Left ventricle myocardium superior (tissue), 1 donor: Measurements from ENCODE around the gene GUCA2A. TPM values are rescaled to one million over a fixed set of nuclear protein-coding genes. Genes with fewer than 3 reads are reported as not detected.

Experiments used
- ATAC-seq: fragments of 200-7000 bp; cut with Tn5 transposase; one replicate; pipeline ENCODE4 v1.9.1; 2020; ENCODE audit warnings: mild to moderate bottlenecking, moderate library complexity
- DNase-seq: peaks from one replicate; pipeline ENCODE4 v3.0.0-alpha.2; 2020
- intact Hi-C: fragments of 100-400 bp; cut with micrococcal nuclease; formaldehyde crosslinking; loops from one replicate; pipeline ENCODE4 v1.11.0; 2022
- total RNA-seq: library from RNA; stranded (reverse); fragmentation: NEBNext Ultra II Directional; extraction: Animal tissue kit (Norgen Biotek cat#: 25700); gene quantifications from one replicate; pipeline ENCODE4 v1.2.1, GENCODE V29; 2021
- donor health status: DM: no; HTN: yes; CAD: no; lungs with severe emphysema.

Gene GUCA2A
- total RNA-seq, 1 donor from 2014 or later = not detected

DNA sequence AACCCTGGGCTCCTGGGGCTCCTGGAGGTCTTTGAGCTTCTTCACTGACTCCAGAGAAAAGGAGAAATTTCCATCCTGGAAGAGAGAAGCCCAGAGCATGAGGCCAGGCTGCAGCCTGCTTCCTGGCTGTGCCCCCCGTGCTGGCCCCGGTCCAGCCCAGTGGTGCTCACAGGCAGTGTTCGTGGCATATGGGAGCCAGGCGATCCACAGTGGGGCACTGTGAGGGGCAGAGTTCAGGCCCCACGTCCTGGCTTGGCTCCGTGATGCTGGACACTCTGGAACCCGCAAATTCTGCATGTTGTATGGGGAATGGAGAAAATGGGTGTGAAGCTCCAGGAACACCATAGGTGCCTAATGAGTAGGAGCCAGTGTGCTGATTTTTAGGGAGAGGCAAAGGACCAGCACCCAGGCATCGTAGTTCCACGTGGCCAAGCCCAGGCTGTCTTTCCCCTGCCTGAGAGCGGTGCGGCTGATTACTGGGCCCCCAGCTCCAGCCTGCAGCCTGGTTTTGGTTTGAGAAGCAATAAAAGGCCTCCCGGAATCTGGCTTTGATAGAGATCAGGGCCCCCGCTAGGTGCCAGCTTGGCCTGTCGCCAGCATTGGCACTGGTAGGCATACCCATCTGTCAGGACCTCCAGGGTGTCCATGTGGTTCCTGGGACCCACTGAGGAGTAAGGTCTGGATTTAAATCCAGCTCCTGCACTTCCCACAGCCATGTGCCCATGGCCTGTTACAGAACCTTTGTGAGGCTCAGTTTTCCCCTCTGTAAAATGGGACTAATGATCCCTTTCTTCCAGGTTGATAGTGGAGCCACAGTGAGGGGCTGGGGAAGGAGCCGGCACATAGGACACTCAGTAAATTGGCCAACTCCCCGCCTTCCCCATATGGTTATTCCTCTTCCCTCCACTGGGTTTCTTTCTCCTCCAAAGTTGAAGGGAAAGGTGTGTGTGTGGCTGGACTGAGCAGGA, 725 bp downstream of the GUCA2A start:
- DNase-seq (no peak), ATAC-seq (no peak)
- intact Hi-C loops = no loop called here

DNA sequence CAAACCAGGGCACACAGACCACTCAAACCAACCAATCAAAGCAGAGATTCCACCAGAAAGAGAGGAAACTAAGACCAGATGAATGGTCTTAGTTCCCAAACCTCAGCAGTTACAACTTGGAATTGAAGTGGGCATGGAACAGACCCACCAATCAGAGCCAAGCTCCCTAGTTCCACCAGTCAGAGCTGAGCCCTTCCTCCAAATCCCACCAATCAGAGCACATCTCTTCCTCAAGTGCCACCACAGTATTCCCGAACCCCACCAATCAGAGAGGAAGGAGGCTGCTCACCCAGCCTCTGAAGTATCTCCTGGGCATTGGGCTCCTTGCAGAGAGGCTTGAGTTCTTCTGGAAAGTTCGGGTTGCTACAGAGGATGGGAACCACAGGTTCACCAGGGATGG, 1.4 kb downstream of the GUCA2A start:
- DNase-seq = no peak
- no peak for ATAC-seq
- intact Hi-C loops = no loop called here

DNA sequence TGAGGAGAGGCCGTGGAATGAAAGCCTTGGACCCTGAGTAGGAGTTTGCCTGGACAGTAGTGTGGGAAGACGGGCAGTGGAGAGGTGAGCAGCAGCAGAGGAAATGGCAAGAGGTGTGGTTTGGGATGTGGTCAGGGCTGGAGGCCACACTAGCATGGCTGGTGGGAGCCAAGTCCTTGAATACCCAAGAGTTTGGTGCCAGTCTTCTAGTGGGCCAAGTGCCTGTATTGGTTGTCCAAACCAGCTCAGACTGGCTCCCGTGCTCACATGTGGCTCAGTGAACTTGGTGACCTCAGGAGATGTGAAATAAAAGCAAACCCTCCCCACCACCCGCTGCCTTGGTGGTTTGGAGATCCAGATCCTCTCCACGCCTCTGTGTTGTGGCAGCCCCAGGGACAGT, 2.4 kb downstream of the GUCA2A start:
- intact Hi-C loops = no loop called here
- ATAC-seq = no peak
- no peak for DNase-seq

DNA sequence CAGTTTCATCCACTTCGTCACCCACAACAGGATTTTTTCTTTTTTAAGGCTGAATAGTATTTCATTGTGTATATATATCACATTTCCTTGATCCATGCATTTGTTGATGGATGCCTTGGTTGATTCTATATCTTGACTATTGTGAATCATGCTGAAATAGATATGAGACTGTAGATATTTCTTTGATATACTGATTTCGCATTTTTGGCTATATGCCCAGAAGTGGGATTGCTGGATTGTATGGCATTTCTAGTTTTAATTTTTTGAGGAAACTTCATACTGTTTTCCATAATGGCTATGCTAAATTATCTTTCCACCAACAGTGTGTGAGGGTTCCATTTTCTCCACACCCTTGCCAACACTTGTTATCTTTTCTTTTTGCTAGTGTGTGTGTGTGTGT, 6.4 kb downstream of the GUCA2A start:
- intact Hi-C loops = no loop called here
- DNase-seq = no peak

DNA sequence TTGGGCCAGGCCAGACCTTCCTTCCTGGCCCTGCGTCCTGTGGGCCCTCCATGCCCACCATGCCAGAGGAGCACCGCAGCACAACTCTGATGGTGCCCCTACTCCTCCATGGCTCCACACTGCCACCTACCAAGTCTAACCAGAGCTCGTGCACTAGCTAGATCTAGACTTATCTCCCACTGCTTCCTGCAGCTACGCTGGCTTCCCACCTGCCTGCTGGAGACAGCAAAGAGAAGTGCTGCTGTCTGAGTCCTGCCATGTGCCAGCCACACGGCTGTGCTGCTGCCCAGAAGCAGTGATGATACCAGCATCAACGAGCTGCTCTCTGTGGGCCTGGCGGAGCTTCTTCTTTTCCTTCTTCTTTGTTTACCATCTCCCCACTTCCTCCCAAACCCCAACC, 6.9 kb downstream of the GUCA2A start:
- ATAC-seq (no peak), DNase-seq (no peak)
- intact Hi-C loops = no loop called here

More for the DNA sequence above, 6.4 kb downstream of the GUCA2A start:
- ATAC-seq = no peak

DNA sequence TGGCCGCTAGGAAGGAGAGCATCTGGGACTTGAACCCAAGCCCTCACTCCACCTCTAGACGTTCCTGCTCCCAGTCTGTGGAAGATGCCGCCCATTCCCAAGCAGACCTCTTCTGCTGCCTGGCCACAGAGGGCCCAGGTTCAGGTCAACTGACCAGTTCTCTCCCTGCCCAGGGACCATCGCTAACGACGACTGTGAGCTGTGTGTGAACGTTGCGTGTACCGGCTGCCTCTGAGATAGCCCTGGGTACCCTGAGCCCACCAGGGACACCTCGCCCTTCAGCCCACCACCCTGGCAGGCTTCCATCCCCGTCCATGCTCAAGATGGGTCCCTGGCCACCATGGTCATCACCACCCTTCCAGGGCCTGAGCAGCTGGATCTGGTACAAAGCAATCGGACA, 9.2 kb downstream of the GUCA2A start:
- ATAC-seq = no peak
- intact Hi-C loops = no loop called here
- no peak for DNase-seq

DNA sequence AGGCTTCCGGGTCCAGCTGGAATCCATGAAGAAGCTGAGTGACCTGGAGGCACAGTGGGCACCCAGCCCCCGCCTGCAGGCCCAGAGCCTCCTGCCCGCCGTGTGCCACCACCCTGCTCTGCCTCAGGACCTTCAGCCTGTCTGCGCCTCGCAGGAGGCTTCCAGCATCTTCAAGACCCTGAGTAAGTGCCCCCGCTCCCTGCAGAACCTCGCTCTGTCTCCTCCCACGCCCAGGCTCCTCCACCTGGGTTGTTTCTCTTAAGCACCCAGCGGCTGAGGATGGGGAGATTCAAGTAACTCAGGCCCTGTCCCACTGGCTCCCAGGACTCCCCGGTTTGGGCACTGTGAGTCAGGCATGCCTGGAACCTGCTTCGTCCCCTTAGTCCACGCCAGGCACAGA, 9.9 kb downstream of the GUCA2A start:
- ATAC-seq (no peak), DNase-seq (no peak)
- intact Hi-C loops = no loop called here

DNA sequence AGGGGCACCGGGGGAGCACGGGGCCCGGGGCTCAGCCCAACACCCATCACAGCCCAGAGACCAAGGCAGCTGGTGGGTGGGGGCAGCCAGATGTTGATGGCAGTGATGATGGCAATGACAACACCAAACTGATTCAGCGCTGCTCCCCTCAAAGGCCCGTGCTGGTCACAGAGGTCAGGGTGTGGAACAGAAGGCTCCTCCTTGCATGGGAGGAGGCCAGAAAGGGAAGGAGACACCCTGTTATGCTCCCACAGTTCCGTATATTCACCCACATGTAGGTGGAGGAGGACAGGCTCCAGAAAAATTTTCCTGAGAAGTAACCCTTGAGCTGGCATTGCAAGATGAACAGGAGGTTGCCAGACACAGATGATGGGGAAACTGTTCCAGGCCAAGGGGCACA, 10.9 kb downstream of the GUCA2A start:
- ATAC-seq (no peak), DNase-seq (no peak)
- intact Hi-C loops = no loop called here

DNA sequence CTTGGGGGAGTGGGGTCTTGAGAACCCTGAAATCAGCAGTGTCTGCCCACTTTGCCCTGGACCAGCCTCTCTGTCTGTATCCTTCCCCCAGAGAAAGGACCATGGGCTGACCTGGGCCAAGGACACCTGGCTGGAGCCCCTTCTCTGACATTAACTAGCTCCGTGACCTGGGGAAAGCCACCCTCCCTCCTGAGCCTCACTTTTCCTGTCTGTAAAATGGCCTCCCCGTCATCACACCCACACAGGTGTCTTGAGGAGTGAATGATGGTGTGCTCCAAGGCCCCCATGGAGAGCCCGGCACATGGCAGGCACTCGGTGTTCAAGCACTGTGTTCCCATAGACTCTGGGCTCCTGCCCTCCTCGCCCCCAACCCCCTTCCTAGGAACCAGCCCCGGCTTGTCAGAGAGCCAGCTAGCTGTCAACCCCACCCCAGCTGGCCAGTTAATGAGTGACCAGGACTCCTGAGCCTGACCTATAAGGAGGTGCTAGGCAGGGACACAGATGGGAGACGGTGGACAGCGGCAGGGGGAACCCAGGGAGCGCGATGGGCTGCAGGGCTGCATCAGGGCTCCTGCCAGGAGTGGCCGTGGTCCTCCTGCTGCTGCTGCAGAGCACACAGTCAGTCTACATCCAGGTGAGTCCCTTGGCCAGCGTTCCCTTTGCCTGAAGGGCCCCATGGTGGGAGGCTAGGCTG, 11.5 kb downstream of the GUCA2A start, which contains the start of gene GUCA2B:
GUCA2B (plus strand) TSS at position 504 of the 694 bp plus-strand sequence; CDS start at position 545, 41 bp downstream.
- ATAC-seq = no peak
- intact Hi-C loops = no loop called here
- DNase-seq = no peak

DNA sequence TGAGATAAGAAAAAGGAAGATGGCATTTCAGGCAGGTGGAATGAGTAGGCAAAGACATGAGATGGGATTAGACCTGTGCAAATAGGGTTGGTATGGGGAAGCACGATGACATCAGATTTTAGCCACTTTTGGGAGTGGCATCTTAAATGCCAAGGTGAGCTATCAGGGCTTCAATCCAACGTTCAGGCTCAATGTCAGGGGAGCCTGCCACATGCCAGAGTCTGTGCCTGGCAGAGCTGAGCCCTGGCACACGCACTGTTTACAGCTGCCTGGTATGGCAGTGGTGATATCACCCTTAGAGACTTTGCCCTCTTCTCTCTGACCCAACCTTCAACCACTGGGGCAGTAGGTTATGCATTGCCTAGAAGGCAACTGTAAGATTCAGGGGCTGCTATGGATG, 12.4 kb downstream of the GUCA2A start:
- DNase-seq (peak; percentile 65), ATAC-seq (peak; percentile 95)
- intact Hi-C loops = no loop called here

DNA sequence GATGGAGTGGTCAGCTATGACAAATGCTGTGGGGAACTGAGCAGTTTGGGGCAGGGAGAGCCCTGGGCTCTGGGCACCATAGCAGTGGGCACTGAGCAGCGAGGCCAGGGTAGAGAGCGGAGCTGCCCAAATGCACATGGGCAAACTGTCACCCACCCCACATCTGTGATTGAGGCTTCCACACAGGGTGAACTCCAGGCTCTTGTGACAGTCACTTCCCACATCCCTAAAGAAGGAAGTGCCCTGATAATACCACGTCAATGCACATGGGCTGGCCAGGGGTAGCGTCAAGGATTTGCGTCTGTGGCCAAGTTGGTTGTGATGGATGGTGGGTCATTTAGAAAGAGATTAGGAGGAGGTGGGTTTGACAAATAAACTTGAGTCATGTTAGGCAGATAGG, 13.9 kb downstream of the GUCA2A start:
- intact Hi-C loops = no loop called here
- ATAC-seq (no peak), DNase-seq (no peak)

DNA sequence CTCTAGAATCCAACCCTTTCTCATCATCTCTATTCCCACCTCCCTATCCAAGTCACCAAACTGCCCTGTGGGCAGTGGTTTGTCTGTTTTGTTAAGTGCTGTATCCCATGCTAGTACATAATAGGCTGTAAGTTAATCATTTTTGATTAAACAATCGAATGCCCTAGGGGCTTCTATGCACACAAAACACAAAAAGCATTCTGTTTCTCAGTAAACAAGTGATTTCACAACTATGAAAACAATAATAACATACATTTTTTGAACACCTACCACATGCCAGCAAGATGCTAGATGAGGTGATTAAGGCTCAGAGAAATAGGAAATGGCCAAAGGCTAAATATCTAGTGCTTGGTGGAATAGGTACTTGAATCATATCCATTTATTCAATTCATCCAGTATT, 16.4 kb downstream of the GUCA2A start:
- no peak for ATAC-seq
- intact Hi-C loops = no loop called here
- DNase-seq = no peak

DNA sequence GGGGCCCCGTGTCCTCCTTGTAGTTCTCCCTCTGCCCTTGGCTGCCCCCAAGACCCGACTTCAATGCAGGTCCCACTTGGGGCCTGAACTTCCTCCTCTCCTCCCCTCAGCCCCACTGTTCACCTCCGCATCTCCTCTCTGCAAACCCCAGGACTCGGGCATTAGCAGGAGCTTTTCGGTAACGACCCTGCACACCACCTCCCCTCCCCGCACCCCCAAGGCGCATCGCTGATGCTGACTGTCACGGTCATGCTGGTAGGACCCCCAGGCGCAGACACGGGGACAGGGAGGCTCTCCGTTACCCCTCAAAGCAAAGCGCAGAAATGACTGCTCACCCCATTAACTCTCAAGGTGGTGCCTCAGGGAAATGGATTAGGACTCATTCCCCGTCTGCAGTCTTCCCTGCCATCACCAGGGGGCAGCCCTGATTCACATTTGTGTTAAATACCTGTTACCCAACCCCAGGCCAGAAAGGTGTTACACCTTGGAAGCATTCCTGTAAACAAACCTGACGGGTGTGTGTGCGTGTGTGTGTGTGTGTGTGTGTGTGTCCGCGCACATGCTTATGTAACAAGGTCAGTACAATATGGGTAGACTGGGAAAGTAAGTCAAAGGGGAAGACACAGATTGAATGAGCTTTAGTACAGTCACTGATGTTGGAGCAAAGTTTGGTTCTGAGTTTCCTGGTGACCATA, 17.8 kb downstream of the GUCA2A start:
- peak; percentile 72 for DNase-seq
- intact Hi-C loops = no loop called here
- ATAC-seq = peak; percentile 74

DNA sequence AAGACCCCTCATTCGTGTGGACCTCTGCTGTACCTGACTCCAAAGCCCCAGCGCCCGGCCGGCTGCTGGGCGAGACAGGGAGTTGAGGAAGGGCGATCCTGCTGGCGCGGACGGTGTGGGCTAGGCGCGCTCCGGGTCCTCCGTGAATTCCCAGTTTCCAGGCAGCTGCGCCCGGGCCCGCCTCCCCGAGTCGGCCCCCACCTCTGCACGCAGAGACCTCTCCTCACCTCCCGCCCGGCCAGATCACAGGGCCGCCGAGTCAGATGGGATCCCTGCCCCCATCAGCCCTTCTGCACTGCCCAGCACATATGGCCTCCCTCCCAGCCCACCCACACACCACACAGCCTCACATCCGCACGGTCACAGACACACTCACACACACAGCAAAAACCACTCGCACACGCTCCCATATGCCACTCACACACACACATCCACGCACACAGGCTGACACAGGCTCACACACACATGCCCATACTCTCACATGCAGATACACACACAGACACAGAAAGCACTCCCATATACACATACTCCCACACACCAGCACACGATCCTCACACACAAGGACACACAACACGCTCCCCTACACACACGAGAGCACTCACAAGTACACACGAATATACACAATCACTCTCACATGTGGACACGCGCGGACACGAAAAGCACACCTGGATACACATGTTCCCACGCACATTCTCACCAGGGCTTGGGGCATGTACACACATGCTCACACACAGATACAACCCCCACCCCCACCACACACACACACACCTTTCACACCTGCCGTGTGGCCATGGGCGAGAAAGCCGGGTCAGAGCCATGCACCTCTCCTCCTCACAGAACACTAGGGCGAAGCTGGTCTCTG, 18.6 kb downstream of the GUCA2A start:
- ATAC-seq (no peak), DNase-seq (no peak)
- intact Hi-C loops = no loop called here

DNA sequence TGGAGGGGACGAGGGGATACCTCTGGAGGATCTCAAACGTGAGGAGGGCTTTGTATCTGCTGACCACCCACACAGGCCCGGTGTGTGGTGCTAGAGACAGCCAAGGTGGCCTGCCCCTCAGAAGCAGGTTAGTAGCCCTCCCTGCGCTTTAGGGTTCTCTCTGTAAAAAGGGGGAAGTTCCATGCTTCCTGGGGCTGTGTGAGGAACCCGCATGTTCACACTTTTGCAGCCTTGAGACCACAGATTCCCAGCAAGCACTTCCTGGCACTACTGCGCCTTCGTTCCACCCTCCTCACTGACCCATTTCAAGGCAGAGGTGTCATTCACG, 19.2 kb downstream of the GUCA2A start:
- intact Hi-C loops = no loop called here
- no peak for ATAC-seq

DNA sequence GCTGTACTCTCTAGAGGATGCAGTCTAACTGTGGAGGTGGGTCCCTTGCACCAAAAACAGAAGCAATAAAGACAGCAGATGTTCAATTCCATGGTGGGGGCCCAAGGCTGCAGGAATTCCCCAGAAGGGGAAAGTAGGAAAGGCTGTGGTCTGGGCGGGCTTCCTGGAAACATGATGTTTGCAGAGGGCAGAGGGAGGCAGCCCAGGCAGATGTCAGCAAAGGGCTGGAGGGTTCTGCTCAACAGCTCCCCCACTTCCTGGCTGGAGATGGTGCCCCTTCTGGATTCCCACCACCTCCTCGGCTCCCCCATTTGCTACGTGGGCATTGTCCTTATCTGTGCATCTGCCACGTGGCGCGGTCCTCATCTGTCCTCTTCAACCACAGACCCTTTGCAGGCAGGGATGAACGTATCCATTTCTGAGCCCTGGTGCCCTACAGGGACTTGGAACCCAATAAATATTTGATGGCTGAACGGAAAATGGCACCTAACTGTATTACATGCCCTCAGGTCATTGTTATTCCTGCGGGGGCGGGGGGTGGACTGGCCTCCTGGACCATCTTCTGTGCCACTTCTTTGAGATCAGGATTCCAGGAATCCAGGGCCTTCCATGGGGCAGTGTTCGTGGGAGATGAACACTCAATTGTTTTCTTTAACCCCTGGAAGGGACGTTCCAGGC, 19.7 kb downstream of the GUCA2A start:
- ATAC-seq (no peak), DNase-seq (no peak)
- intact Hi-C loops = no loop called here

More for the DNA sequence above, 19.2 kb downstream of the GUCA2A start:
- DNase-seq = no peak

DNA sequence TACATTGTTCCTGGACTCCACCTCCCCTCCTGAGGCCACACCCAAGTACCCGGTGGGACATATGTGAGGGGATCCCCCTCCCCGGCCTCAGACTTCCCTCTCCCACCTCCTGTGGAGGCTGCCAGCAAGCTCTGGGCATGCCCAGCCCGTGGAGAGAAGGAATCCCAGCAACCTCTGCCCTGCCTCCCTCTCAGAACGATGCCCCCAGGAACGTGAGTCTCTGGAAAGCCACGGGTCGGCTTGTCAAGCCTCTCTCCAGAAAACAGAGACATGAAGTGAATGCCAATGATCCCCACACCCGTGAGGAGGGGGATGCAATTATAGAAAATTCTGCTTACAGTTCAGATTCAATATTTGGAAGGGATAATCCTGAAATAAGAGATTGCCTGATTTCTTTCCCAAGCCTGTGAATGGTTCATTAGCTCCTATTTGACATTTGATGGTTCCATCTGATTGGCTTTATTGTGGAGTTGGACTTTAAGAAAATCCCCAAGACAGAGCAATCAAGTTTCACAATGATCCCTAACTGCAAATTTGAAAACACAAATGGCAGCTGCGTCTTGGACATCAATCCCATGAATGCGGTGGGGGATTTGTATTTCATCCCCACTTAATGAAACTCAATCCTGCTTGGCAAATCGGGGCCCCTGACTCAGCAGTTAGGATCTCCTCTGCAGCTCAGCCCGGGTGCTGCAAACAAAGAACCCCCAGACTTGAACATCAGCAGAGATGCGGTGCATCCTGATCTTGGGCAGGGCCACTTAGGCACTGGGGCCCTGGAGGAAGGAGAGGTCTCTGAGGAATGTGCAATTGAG, 20.4 kb downstream of the GUCA2A start:
- intact Hi-C loops = no loop called here
- no peak for ATAC-seq
- no peak for DNase-seq
